SU-DHL-6 (cell line): Measurements from ENCODE around the gene TMTC1.

Experiments
- CTCF ChIP-seq: fragments of 200-600 bp; sonication (generic); IDR thresholded peaks from one replicate; pipeline ENCODE4 v1.5.1; 2017; ENCODE audit warnings: antibody characterized with exemption, mild to moderate bottlenecking, low read length, moderate library complexity; ENCODE audit not compliant: insufficient read depth, poor library complexity, severe bottlenecking
- EZH2phosphoT487 ChIP-seq: fragments of 200-600 bp; sonication (generic), shearing (Covaris generic); conservative IDR thresholded peaks from 2 replicates; pipeline ENCODE4 v1.6.1; 2018; ENCODE audit warnings: mild to moderate bottlenecking, antibody characterized with exemption, low read length, moderate library complexity, mixed read lengths

- TF ChIP-seq CTCF (no peak), EZH2phosphoT487 (no peak)
Measured at GRCh38 chr12:29783773-29784666, at the start of gene TMTC1.
